ENCODE measurements around the gene TCN2.

DNA sequence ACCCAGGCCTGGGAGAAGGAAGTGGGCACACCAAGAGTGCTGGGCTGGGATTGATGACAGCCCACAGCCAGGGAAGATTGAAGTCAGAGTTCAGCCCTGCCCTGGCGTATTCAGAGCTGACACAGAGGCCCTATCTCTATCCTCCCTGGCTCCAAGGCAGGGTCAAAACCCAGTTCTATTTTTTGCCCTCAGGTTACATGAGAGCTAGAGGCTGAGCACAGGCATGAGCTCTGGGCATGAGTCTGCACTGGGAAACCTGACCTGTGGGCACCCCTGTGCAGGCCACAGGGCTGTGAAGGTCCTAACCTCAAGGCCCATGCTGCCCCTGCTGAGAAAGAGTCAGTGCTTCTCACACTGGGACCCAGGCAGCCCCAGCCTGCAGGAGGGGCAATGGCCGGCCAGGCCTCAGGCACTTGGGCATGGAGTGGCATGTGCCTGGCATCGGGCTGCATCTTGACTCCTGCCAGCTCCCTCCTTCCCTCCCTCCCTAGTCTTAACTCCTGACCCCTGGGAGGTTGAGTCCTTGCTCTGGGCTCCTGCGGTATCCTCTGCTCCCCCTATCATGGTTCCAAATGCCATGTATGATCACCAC lies 34.0 kb downstream of the TCN2 start:
- TF ChIP-seq CTCF (conservative IDR thresholded peaks at IDR 0.05; ENCODE audit: low read length) (no peak), EZH2phosphoT487 (IDR thresholded peaks at IDR 0.05; ENCODE audit: borderline replicate concordance, low read depth, low read length) (no peak)
